GM23248 (cell line): ENCODE results near the gene IL4.

Experiments used
- EZH2 ChIP-seq: fragments of 200-600 bp; sonication (generic); IDR thresholded peaks from 2 replicates; pipeline ENCODE4 v1.6.1; 2018; ENCODE audit warnings: antibody characterized with exemption, mild to moderate bottlenecking; ENCODE audit not compliant: insufficient read depth, poor library complexity, severe bottlenecking
- EZH2phosphoT487 ChIP-seq: fragments of 200-600 bp; sonication (generic); IDR thresholded peaks from 2 replicates; pipeline ENCODE4 v1.6.1; 2018; ENCODE audit warnings: antibody characterized with exemption, moderate library complexity, mild to moderate bottlenecking, low read depth; ENCODE audit not compliant: insufficient read depth

- TF ChIP-seq EZH2phosphoT487: no peak
- no peak for TF ChIP-seq EZH2
Observed at GRCh38 chr5:132667309-132667708, 6.5 kb upstream of the IL4 start.
